HG03196 (cell line): ENCODE results near the gene IL21R.

Experiments
- ATAC-seq: cut with Tn5 transposase; IDR thresholded peaks from one replicate; pipeline ENCODE4 v1.9.1; 2021; ENCODE audit not compliant: unreplicated experiment

The IL21R gene

DNA sequence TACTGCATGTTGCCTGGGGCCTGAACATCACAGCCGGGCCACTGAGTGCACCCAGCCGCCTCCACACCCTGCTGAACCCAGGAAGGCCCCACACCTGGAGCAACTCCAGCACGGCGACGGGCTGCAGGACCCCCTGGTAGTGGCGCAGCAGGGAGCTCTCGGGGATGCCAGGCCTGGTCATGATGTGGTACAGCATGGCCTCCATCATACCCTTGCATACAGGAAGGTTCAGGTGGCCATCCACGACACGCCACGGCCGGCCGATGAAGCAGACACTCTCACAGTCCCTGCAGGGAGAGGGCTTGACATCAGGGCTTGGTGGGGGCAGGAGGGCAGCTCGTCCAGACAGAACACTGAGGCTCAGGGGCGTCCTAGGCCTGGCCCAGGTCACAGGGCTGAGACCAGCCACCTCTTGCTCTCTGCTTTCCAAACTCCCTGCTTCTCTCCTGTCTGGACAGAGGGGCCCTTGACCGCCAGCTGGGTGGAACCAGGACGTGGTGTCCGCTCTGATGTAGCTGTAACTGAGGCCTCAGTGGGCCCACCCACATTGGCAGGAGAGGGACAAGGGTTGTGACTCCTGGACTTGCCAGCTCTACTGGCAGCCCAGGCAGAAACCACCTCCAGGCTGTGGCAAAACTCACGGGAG, 60.3 kb downstream of the IL21R start:
- no peak for ATAC-seq

DNA sequence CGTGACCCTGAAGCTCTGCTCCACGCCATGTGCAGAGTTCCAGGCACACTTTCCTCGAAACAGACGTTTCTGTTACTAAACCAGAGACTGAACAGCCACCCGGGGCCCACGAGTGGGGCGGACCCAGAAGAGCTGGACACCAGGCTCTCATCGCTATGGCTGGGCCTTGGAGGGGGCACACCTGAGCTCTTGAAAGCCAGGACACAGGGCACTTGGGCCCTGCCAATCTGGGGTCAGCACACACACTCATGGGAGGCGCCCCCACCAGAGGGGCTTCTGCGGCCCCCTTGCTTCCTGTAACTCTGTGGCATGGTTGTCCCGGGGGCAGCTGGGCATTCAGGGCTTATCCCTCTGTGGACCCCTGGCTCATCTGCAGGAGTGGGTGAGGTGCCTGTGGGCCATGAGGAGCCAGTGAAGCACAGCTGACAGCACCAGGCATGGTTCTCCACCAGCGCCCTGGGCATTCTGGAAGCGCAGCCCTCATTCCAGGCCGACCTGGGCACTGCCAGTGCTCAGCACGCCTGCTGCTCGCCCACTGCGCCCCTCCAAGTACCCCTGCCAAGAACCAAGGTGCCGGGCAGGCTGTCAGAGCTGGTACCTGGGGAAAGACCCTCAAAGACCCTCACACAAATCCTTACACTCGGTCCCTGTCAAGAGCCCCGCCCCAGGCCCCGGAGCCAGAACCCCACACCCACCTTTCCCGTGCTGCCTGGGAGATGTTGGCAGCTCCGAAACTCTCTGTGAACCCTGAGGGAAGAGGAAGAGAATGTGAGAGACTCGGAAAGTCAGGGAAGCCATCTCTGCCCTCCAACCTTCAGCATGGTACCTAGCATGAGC, 61.1 kb downstream of the IL21R start:
- no peak for ATAC-seq

DNA sequence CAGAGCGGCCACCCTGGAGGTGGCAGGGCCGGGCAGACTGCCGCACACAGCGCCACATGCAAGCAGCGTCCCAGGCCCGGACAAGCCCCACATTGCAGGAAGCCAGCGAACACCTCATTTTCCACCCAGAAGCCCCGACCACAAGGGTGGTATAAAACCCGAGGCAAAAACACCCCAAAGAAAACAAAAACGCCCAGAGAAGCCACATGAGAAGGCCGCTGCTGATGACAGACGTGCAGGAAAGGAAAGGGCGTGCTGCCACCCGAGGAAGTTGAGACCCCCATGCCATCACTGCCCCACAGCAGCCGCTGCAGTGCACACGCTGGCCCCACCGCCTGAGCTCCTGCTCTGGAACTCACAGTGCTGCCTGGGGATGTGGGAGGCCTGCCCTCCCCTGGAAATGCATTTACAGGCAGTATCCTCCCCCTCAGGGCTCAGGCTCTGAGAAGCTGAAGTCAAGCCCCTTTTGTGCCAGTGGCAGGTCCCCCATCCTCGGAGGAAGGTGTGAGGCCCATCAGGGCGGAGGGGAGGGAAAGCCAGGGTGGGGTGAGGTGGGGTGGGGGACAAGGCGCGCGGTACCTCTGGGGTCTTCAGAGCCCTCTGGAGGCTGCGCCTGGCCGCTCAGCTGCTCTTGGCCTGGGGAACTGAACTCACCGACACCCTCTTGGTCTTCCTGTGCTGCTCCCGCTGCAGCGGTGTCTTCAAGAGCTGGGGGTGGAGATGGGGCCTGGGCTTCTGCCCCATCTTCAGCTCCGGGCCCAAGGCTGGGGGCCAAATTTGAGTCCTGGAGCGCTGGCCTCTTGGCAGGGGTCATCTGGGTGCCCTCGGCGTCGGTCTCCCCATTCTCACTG, 62.0 kb downstream of the IL21R start:
- ATAC-seq: no peak

DNA sequence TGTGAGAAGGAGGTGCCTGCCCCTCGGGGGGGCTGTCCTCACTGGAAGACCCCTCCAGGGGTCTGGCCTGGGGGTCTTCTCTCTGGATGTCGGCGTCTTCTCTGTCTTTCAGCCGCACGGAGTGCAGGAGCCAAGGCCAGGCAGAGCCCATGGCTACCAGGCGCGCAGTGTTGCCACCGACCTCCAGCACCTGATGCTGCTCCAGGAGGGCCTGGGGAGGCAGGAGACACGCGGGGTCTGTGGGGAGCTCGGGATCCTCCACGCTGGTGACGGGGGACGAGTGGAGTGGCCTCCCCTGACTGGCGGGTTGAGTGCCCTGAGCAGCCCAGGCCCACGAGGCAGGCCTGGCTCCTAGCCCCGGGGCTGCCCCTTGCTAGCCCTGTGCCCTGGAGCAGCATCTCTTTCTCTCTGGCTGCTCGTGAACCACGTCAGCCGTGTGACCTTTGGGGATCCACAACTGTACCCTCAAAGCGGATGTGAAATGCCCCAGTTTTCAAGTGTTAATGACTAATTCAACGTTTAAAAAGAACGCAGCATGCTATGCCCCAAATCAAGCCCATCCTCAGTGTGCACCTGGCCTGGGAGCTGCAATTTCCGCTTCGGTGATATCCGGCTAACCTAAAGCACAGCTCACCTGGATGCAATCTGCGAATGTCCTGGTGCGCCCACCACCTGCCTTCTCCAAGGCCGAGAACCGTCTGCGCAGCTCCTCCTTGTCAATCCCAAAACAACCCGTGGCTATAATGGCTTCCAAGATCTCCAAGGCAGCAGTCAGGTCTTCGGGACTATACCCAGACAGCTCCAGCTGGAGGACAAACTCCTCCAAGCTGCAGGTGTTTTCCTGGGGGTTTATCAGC, 62.9 kb downstream of the IL21R start:
- no peak for ATAC-seq

DNA sequence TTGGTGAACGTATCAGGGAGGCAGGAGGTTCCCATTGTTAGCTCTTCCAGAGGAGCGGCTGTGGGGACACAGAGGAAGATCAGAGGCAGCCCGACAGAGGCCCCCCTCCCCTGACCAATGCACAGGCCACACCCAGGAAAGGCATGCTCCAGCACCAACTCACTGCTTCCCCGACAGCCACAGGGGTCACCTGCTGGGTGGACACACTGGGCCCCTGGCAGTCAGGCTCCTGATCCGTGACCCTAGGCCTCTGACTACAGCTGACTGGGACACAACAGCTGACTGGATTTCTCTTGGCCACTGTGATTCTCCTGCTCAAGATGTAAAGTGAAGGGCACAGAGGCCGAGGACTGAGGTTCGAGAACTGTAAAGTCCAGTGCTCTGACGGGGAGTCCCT, 63.5 kb downstream of the IL21R start:
- no peak for ATAC-seq

DNA sequence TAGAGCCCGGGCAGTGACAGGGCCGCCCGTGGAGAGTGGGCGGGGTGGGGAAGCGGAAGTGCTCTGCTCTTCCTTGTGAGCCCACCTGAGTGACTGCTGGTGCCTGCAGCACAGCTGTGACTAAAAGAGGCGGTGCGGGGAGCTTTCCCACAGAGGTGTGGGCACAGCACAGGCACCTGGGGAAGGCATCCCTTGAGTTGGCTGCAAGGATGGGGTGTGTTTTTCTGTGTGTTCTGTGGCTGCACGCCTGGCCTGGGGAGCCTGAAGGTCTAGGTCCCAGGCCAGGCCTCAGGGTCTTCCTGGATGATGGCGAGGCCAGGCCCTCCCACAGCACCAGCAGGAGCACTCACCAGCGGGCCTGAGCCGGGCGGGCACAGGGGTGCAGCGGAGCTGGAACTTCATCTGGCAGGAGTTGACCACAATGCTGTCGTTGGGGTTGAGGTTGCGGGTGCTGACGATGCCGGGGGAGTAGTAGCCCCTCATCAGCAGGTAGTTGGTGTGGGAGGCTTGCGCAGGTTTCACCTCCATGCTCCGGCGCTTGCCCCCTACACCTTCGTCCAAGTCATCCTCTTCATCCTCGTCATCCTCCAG, 67.1 kb downstream of the IL21R start:
- no peak for ATAC-seq

DNA sequence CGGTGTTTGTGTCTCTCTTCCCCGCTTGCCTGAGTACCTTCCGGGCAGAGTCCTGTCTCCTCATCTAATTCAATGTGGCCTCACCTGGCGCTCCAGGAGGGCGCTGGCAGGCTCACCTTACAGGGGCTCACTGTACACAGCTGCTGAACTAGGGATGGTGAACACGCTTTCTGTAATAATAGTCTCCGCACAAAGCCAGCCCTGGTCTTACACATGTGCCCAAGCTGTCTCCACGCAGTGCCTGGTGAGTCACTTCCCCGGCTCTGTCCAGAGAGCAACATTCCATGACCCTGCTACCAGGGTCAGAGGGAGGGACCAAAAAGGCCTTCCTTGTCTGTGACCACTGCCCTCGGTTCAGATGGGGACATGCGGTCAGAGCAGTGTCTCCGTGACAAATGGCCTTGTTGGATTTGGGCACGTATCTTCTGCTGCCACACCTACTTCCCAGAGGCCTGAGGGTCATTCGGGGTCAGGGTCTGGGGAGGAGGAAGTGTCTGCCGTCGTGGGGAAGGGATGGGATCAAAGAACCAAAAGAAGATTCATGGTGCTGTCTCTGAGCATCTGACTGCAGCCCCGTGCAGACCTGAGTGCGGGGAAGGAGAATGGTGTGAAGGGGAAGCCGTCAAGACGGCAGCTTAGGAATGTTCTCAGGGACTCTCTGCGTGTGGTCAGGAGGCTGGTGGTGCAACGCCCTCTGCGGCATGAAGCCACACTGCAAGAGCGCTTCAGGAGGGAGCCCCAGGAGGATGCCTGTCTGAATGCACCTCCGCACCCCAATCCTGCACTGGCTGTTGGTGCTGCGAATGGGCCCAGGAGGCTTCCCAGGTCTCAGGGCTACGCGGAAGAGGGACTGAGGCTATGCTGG, 68.8 kb downstream of the IL21R start:
- ATAC-seq: no peak

DNA sequence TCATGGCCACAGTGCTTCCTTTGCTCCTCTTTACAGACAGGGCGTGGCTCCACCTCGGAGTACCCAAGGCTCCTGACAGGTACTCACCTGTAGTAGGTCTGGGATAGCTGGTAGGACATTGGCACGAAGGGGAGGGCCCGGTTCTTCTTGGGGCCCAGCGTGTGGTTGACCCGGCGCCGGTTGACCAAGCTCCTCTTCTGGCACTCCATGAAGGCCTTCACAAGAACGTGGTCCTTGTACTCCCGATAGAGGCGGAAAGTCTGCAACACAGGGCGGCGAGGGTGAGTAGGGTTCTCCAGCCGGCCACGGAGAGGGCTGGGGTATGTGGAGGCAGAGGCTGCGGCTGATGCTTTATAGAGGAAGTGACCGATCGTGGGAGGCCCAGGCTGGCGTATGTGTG, 69.7 kb downstream of the IL21R start:
- no peak for ATAC-seq

DNA sequence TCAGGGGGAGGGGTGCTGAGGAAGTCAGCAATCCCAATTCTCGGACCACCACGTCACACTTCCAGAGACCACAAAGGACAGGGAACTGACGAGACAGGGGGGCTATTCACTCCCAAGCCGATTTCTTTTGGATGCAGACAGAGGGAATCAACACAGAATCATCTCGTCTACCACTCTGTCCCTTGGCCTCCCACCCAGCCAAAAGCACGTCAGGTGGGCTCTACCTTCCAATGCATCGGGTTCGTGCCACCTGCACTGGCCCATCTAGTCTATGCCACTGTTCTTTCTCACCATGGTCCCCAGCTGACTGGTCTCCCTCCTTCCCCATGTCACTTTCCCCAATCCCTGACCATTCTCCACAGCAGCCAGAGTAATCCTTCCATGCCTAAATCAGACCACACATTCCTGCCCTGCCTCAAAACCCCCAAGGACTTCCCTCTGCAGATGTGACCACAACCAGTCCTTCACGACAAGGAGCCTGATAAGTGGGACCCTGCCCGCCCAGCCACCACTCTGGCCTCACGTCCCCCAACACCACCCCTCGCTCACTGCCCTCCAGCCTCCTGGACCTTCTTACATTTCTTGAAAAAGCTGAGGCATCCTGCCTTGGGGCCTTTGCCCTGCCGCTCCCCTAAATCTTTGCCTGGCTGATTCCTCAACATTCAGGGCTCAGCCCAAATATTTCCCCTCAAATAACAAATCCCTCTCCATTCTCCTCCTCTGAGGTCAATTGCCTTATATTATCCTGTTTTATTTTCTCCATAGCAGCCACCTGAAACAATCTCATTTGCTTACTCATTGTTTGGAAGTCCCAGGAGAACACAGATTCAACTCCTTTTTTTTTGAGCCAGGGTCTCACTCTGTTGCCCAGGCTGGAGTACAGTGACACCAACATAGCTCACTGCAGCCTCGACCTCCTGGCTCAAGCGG, 70.4 kb downstream of the IL21R start:
- ATAC-seq: no peak

DNA sequence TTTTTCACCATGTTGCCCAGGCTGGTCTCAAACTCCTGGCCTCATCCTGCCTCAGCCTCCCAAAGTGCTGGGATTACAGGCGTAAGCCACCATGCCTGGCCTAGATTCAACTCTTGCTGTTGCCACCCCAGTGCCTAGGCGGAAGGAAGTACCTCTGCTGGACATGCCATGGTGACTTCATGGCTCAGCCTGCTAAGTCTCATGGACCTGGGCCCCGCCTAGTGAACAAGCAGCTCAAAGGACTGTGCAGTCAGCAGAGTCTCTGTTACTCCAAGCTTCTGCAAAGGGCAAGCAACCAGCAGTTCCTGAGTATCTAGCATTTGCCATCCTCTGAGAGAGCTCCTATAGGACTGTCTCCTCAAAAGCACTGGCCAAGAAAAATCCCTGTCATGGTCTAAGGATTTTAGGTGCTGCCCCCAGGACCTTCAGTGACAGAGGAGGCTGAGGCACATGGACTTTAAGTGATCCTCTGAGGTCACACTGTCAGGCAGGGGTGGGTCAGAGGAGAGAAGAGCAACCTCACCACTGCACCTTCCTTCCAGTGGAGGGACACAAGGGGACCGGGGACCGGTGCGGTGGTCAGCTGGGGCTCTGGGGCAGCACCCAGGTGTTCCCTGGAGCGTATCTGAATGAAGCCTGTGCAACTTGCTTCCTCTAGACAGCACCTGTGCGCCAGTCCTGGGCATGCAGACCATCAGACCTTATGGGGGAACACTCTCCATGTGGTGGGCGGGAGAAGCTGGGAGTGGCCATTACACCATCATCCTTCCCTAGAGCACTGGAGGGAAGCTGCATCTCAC, 71.3 kb downstream of the IL21R start:
- no peak for ATAC-seq

DNA sequence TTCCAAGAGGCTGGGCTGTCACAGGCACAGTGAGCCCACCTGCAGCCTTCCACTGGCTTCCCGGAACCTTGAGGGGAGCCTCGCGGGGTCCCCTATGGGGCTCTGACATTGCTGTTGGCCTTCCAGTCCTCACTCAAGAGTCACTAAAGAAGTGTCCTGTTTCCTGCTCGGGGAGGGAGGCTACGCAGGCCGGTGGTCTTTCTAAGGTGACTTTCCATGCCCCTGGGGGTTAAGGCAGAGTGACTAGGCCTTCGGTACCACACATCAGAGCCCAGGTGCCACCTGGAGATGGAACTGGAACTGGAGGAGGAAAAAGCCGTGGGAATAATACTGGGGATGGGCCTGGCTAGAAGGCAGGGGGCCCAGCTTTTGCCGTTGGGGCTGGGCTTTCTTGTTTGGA, 72.1 kb downstream of the IL21R start:
- ATAC-seq: no peak

DNA sequence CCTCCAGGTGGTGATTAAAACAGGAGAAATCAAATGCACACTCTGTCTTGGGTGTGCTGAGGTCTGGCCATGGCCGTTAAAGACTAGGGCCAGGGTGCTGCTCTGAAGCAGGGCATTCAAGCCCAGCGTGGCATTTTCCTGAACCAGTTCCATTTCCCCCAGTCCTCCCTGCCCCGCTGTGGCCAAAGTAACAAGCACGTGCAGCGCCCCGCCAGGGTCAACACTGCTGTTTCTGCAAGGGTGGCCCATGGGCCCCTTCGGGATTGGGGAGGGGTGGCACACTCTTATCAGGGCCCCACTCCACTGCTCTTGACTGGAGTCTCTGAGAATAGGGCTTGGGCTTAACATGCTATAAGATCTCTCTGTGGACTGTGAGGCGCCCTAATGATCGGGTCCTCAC, 72.9 kb downstream of the IL21R start:
- ATAC-seq: no peak

DNA sequence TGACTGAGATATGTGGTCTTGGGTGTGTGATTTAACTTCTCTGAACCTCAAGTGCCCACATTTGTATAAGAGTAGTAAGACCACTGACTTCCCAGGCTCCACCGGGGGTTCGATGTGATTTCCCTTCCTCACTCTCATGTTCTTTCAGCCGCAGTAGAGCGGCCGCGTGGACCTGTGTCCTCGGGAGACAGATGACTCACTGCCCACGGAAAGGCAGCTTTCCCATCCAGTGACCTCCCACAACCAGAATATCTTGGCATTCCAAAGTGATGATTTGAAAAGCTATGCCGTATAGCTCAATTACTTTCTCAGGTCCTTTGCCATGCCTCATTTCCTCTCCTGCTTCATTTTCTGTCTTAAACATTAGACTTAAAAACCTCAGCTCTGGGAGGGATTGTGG, 73.6 kb downstream of the IL21R start:
- no peak for ATAC-seq

DNA sequence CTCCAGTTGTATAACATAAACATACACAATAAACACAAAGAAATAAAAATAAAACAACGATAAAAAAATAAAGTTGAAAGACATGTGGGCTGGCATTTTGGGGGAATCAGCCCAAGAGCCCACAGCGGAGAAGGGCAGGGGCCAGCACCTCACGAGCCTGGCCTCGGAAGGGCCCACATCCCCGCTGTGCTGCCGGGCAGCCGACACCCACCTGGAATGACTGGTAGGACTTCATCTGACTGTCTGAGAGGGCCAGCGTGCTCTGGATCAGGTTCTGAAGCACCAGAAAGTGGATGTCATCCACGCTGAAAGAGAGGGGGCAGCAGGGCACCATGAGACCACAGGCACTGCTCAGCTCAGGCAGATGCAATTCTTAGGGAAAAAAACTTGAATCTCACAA, 74.3 kb downstream of the IL21R start:
- no peak for ATAC-seq

DNA sequence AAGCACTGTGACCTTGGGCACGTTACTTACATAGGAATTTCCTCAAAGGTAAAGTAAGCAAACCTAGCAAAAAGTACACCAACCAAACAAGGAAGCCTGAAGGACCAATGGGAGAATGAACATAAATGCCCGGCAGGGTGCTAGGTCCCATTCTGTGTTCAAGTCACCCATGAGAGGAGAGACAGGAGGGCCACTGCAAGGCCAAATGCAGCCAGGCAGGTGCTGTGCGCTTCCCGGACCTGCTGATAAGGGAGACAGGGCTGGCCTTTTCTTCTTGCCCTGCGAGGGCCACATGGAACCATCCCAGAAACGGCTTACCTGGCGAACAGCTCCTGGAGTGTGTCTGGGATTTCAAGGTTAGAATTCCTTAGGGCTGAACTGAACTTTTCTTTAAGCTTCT, 78.8 kb downstream of the IL21R start:
- ATAC-seq: no peak

DNA sequence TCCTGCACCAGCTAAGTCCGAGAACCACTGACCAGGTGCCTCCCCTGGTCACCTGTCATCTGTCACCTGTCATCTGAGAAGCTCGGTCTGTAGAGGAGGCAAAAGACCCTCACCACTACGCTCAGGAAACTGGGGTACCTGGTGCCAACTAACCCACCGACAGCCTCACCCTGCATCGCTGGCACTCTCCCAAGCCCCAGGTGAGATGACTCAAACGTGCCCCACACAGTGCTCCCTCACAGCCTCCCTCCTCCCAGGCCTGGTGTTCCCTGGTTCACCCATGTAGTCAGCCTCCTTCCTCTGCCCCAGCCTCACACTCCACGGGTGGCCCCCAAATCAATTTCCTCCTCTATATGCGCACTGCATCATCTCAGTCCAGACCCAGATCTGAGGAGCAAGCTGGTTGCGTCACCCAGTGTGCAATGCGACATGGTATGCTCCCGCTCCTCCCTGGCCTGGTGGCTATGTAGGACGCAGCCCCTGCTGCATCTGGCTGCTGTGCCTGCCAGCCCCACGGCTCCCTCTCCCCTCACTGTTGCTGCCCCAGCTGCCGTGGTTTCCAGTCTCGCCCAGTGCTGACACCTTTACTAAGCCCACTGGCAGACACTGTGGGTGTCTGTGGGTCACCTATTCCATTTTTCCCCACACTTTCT, 79.4 kb downstream of the IL21R start:
- ATAC-seq: no peak

DNA sequence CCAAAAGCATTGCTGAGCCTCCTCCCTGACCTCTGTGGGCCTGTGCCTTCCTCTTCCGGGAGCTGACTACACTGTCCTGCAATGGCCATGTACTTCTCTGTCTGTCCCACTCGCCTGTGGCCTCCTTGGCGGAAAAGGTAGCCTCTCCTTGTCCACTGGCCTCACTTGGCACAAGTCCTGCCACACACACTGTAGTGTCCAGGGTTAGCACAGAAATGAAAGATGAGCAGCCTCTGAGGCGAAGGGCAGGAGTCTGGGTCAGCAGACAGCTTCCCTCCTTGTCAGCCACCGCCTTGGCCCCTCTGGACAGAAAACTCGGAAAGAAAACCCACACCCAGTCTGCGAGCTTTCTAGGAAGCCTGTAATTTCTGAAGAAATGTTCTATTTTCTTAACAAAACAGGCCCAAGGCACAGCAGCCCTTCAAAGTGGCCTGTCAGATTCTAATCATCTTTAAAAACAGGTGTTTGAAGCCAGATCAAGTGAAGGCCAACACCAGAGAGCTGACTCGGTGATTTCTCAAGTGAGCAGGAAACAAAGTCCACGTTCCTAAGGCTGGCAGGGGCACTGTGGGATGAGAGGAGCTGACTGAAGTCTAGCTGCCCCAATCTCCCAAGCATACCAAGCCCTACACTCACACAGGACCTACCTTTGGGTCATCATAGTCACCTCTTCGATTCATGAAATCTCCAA, 80.6 kb downstream of the IL21R start:
- no peak for ATAC-seq
